AG10803 (cell line): ENCODE data around the gene ICAM4.

Experiments
- DNase-seq: peaks from one replicate; pipeline ENCODE4 v3.0.0; 2010; ENCODE audit warnings: low read depth
- H3K4me3 ChIP-seq: 2 replicates; pipeline ENCODE4 v1.5.1; 2011; ENCODE audit warnings: mild to moderate bottlenecking, low read length, control low read depth
- TF ChIP-seq, protein P1 (sequence below): conservative IDR thresholded peaks from 2 replicates; pipeline ENCODE4 v1.5.1; 2011; ENCODE audit warnings: mild to moderate bottlenecking, low read length, control low read depth, inconsistent platforms

ICAM4 gene

DNA sequence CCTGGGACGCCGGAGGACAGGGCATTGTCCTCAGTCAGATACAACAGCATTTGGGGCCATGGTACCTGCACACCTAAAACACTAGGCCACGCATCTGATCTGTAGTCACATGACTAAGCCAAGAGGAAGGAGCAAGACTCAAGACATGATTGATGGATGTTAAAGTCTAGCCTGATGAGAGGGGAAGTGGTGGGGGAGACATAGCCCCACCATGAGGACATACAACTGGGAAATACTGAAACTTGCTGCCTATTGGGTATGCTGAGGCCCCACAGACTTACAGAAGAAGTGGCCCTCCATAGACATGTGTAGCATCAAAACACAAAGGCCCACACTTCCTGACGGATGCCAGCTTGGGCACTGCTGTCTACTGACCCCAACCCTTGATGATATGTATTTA, 1.4 kb upstream of the ICAM4 start:
- no peak overlapping the region for H3K4me3 ChIP-seq
- no peak for DNase-seq
- TF ChIP-seq, protein P1, sequence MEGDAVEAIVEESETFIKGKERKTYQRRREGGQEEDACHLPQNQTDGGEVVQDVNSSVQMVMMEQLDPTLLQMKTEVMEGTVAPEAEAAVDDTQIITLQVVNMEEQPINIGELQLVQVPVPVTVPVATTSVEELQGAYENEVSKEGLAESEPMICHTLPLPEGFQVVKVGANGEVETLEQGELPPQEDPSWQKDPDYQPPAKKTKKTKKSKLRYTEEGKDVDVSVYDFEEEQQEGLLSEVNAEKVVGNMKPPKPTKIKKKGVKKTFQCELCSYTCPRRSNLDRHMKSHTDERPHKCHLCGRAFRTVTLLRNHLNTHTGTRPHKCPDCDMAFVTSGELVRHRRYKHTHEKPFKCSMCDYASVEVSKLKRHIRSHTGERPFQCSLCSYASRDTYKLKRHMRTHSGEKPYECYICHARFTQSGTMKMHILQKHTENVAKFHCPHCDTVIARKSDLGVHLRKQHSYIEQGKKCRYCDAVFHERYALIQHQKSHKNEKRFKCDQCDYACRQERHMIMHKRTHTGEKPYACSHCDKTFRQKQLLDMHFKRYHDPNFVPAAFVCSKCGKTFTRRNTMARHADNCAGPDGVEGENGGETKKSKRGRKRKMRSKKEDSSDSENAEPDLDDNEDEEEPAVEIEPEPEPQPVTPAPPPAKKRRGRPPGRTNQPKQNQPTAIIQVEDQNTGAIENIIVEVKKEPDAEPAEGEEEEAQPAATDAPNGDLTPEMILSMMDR, result no peak

DNA sequence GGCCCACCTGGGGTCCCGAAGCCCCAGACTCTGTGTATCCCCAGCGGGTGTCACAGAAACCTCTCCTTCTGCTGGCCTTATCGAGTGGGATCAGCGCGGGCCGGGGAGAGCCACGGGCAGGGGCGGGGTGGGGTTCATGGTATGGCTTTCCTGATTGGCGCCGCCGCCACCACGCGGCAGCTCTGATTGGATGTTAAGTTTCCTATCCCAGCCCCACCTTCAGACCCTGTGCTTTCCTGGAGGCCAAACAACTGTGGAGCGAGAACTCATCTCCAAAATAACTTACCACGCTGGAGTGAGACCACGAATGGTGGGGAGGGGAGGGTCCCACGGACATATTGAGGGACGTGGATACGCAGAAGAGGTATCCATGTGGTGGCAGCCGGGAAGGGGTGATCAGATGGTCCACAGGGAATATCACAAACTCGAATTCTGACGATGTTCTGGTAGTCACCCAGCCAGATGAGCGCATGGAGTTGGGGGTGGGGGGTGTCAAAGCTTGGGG, 2.0 kb downstream of the ICAM4 start:
- peak overlapping the region; percentile 58 for H3K4me3 ChIP-seq
- TF ChIP-seq, protein P1, result no peak
- DNase-seq, result no peak

DNA sequence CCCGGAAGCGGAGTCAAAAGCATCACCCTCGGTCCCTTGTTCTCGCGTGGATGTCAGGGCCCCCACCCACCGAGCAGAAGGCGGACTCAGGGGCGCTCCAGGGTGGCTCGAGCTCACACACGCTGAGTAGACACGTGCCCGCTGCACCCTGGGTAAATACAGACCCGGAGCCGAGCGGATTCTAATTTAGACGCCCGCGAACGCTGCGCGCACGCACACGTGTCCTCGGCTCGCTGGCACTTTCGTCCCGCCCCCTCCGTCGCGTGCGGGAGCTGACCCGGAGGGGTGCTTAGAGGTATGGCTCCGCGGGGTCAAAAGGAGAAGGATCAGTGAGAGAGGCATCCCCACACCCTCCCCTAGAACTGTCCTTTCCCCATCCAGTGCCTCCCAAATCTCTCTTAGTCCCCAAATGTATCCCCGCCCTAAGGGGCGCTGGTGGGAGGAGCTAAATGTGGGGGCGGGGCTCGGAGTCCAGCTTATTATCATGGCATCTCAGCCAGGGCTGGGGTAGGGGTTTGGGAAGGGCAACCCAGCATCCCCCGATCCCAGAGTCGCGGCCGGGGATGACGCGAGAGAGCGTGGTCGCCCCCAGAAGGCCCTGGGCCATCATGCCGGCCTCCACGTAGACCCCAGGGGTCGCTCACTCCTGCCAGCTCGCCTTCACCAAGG, 2.5 kb downstream of the ICAM4 start:
- peak overlapping the region; percentile 58 for H3K4me3 ChIP-seq
- TF ChIP-seq, protein P1, result no peak
- DNase-seq, result peak; percentile 33

DNA sequence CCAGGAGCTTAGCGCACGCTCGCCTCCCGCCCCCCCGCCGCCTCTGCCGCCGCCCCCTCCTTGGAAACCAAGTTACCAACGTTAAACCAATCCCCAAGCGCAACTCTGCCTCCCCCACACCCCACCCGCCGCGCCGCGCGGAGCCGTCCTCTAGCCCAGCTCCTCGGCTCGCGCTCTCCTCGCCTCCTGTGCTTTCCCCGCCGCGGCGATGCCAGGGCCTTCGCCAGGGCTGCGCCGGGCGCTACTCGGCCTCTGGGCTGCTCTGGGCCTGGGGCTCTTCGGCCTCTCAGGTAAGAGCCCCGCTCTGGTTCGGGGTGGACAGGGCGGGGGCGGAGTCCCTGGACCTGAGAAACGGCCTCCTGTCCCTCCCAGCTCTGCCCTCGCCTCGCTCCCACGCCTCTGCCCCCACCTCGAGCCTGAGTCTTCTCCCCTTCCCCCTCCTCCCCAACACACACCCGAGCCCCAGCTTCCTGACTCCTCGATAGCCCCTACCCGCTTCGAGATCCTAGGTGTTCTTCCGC, 3.1 kb downstream of the ICAM4 start, which contains the start of gene ICAM5:
Gene ICAM5, plus strand, starts transcription at position 117 of the 521 bp plus-strand sequence. Its CDS starts 92 bp downstream, at position 209.
- DNase-seq, result no peak
- peak within 1 kb of the TSS; percentile 58 for H3K4me3 ChIP-seq
- TF ChIP-seq, protein P1, result no peak

DNA sequence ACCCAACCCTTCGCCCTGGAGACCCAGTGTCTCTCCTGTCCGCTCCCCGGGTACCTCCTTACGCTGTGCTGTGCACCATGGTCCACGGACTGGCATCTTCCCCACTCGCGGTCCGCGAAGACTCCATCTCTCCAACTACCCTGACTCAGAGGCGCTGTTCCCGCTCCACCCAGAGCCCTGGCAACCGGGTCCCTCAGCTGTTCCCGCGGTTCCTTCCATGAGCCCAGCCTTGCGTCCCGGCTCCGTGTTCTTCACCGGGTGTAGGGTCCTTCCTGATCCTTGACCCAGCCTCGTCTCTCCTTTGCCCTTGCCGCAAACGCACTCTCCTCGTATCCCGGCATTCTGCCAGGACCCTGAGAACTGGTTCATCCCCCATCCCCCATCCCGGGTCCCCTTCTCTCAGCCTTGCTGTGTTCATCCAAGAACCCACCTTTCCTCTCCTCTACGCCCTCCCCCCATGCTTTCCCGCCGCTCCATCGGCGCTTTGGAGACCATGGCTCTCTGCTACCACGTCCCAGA, 3.7 kb downstream of the ICAM4 start:
- peak overlapping the region; percentile 58 for H3K4me3 ChIP-seq
- TF ChIP-seq, protein P1, result no peak
- DNase-seq, result no peak

DNA sequence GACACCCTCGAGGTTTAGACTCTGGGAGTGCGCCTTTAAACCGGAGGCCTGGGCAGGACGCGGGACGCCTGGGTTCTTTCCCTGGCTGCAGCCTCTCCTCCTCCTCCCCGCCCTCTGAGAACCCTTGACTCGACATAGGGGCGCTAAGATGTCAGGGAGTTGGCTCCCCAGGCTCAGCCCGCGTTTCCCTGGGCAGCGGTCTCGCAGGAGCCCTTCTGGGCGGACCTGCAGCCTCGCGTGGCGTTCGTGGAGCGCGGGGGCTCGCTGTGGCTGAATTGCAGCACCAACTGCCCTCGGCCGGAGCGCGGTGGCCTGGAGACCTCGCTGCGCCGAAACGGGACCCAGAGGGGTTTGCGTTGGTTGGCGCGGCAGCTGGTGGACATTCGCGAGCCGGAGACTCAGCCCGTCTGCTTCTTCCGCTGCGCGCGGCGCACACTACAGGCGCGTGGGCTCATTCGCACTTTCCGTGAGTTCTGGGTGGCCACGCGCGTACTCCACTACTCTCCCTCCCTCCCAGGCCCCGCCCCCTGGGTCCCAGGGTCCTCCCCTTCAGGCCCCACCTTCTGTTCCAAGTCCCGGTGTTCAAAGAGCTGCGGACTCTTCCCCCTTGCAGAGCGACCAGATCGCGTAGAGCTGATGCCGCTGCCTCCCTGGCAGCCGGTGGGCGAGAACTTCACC, 4.3 kb downstream of the ICAM4 start:
- H3K4me3 ChIP-seq, result peak overlapping the region; percentile 58
- peak; percentile 41 for DNase-seq
- TF ChIP-seq, protein P1, result no peak
